Breast epithelium (tissue), 4 donors: ENCODE data around the gene TLR7. TPM values are rescaled to one million over a fixed set of nuclear protein-coding genes. Genes with fewer than 3 reads are reported as not detected.

ENCODE experiments used
- DNase-seq, 2 donors: peaks; one replicate each; pipeline ENCODE4 v3.0.0-alpha.2; 2019; ENCODE audit warnings: low spot score in 2 of 2
- H3K27ac ChIP-seq, 2 donors: fragments of 200-600 bp; sonication (generic) in 1 of 2; one replicate each; pipeline ENCODE4 v1.5.1; 2016 to 2019; ENCODE audit warnings: mild to moderate bottlenecking in 1 of 2
- H3K27me3 ChIP-seq, 2 donors: fragments of 200-600 bp; sonication (generic) in 1 of 2; one replicate each; pipeline versions ENCODE4 v1.5.1 to v1.6.0; 2017 to 2019; ENCODE audit warnings: control low read depth in 1 of 2, mild to moderate bottlenecking in 1 of 2
- H3K36me3 ChIP-seq: fragments of 200-600 bp; one replicate; pipeline ENCODE4 v1.5.1; 2019
- H3K4me1 ChIP-seq, 2 donors: fragments of 200-600 bp; sonication (generic); one replicate each; pipeline ENCODE4 v1.5.1; 2016 to 2019; ENCODE audit warnings: control low read depth in 1 of 2
- H3K4me3 ChIP-seq, 3 donors: fragments of 200-600 bp; sonication (generic); 1 replicate in 2 of 3; 2 replicates in 1 of 3; pipeline ENCODE4 v1.5.1; 2016 to 2019; ENCODE audit warnings: mild to moderate bottlenecking in 3 of 3, moderate library complexity in 2 of 3
- H3K9me3 ChIP-seq, 2 donors: fragments of 200-600 bp; sonication (generic) in 1 of 2; one replicate each; pipeline ENCODE4 v1.5.1; 2016 to 2019; ENCODE audit warnings: control low read depth in 1 of 2
- CTCF ChIP-seq, 3 donors: fragments of 450-650 bp; IDR thresholded peaks; one replicate each; pipeline ENCODE4 v1.5.1; 2016 to 2017; ENCODE audit warnings: antibody characterized with exemption in 3 of 3, mild to moderate bottlenecking in 3 of 3, moderate library complexity in 3 of 3
- POLR2A ChIP-seq: fragments of 450-650 bp; IDR thresholded peaks from one replicate; pipeline ENCODE4 v1.6.1; 2016; ENCODE audit warnings: antibody characterized with exemption, mild to moderate bottlenecking, moderate library complexity
- POLR2AphosphoS5 ChIP-seq, 3 donors: sonication (generic); formaldehyde crosslinking; IDR thresholded peaks; one replicate each; pipeline ENCODE4 v1.6.1; 2017; ENCODE audit warnings: antibody characterized with exemption in 3 of 3
- intact Hi-C: fragments of 100-400 bp; cut with DNase I; formaldehyde crosslinking; loops from one replicate; pipeline ENCODE4 v1.15.1; 2023; ENCODE audit warnings: low total_unique reads
- total RNA-seq, 3 donors: library from RNA; depleted of rRNA; stranded (reverse); fragments of >200 nt; gene quantifications; one replicate each; pipeline ENCODE4 v1.1.0, GENCODE V29; 2016

The TLR7 gene
- total RNA-seq: 1 to 10 TPM in 2 of 3 donors, under 1 TPM in 1; 0.98 to 2.3 (median 1.3) TPM

- Histone ChIP-seq H3K27ac (no peak within 1 kb of the TSS), H3K4me1 (no peaks in the 10 kb centered on the region), H3K27me3 (peaks cover 0 to 9% of the 10 kb centered on the region in 2 donors), H3K36me3 (no peaks in the 10 kb centered on the region), H3K4me3 (no peak within 1 kb of the TSS), H3K9me3 (peaks cover 8 to 11% of the 10 kb centered on the region in 2 donors)
- DNase-seq: no peak
- intact Hi-C loops: no loop called here
- TF ChIP-seq CTCF (IDR thresholded peaks at IDR 0.05) (no peak), POLR2AphosphoS5 (IDR thresholded peaks at IDR 0.05) (no peak), POLR2A (no peak)
Observed at GRCh38 chrX:12866451-12867377, at the start of gene TLR7. Gene TLR7 (plus strand): TSS chrX:12867072. CDS start chrX:12867579, 507 bp downstream.

GRCh38 chrX:12817528-12817927, 49.3 kb upstream of the TLR7 start:
- Histone ChIP-seq H3K27me3 (peaks cover 0 to 19% of the 10 kb centered on the region in 2 donors), H3K27ac (no peak overlapping the region), H3K36me3 (no peaks in the 10 kb centered on the region), H3K4me1 (no peaks in the 10 kb centered on the region), H3K9me3 (no peaks in the 10 kb centered on the region), H3K4me3 (no peak overlapping the region)
- intact Hi-C loops: loop anchor here (5.0 kb wide), 1 partner anchor 1115 kb away; no protein-coding TSS in a partner anchor
- no peak for TF ChIP-seq CTCF (IDR thresholded peaks at IDR 0.05)
- TF ChIP-seq POLR2AphosphoS5 (IDR thresholded peaks at IDR 0.05): no peak
- no peak for TF ChIP-seq POLR2A
- no peak for DNase-seq

- intact Hi-C loops: loop anchor here (5.0 kb wide), 1 partner anchor 1117 kb away; no protein-coding TSS in a partner anchor
- H3K4me3 ChIP-seq: no peak overlapping the region
- no peaks in the 10 kb centered on the region for H3K36me3 ChIP-seq
- H3K27ac ChIP-seq: no peak overlapping the region
- peaks cover 0 to 18% of the 10 kb centered on the region in 2 donors for H3K27me3 ChIP-seq
- no peaks in the 10 kb centered on the region for H3K4me1 ChIP-seq
- TF ChIP-seq POLR2AphosphoS5 (IDR thresholded peaks at IDR 0.05): no peak
- no peak for TF ChIP-seq CTCF (IDR thresholded peaks at IDR 0.05)
- TF ChIP-seq POLR2A: no peak
- DNase-seq: no peak
- no peaks in the 10 kb centered on the region for H3K9me3 ChIP-seq
Observed at GRCh38 chrX:12819222-12819621, 47.6 kb upstream of the TLR7 start.

- H3K9me3 ChIP-seq: no peaks in the 10 kb centered on the region
- no peak overlapping the region for H3K27ac ChIP-seq
- H3K27me3 ChIP-seq: peaks cover 0 to 26% of the 10 kb centered on the region in 2 donors
- intact Hi-C loops: no loop called here
- no peaks in the 10 kb centered on the region for H3K36me3 ChIP-seq
- H3K4me3 ChIP-seq: no peak overlapping the region
- DNase-seq: no peak
- TF ChIP-seq POLR2A: no peak
- no peak for TF ChIP-seq POLR2AphosphoS5 (IDR thresholded peaks at IDR 0.05)
- TF ChIP-seq CTCF (IDR thresholded peaks at IDR 0.05): no peak
- no peaks in the 10 kb centered on the region for H3K4me1 ChIP-seq
Observed at GRCh38 chrX:12820737-12821136, 46.1 kb upstream of the TLR7 start.

- Histone ChIP-seq H3K36me3 (no peaks in the 10 kb centered on the region), H3K9me3 (no peaks in the 10 kb centered on the region), H3K4me1 (no peaks in the 10 kb centered on the region), H3K27ac (no peak overlapping the region), H3K4me3 (no peak overlapping the region), H3K27me3 (peaks cover 0 to 19% of the 10 kb centered on the region in 2 donors)
- TF ChIP-seq CTCF (IDR thresholded peaks at IDR 0.05) (no peak), POLR2A (no peak), POLR2AphosphoS5 (IDR thresholded peaks at IDR 0.05) (no peak)
- intact Hi-C loops: no loop called here
- no peak for DNase-seq
Observed at GRCh38 chrX:12824944-12825343, 41.9 kb upstream of the TLR7 start.
